H1 (cell line): ENCODE data around the gene GSTM2. TPM values are rescaled to one million over a fixed set of nuclear protein-coding genes. Genes with fewer than 3 reads are reported as not detected.

ENCODE experiments used
- RFX5 ChIP-seq: IDR thresholded peaks from 2 replicates; pipeline ENCODE4 v1.6.1; 2011; ENCODE audit warnings: low read depth, low read length, improper control_type of control experiment, borderline replicate concordance
- SP2 ChIP-seq: IDR thresholded peaks from 2 replicates; pipeline ENCODE4 v1.6.1; 2012; ENCODE audit warnings: mild to moderate bottlenecking, low read length, inconsistent platforms
- polyA plus RNA-seq, 7 experiments: library from polyadenylated mRNA; depleted of rRNA in 3 of 7; stranded (reverse) in 5 of 7; unstranded in 2 of 7; fragments of >200 nt in 5 of 7; fragments of 200-250 nt in 2 of 7; gene quantifications; 1 replicate in 5 of 7; 2 replicates in 1 of 7; 4 replicates in 1 of 7; pipeline versions ENCODE4 v1.2.1 to v1.2.3, GENCODE V29; 2011 to 2013; ENCODE audit warnings: missing spikeins in 2 of 7, mixed read lengths in 2 of 7
- total RNA-seq: library from RNA; stranded (reverse); fragmentation: NEBNext Ultra II Directional; extraction: Animal tissue kit (Norgen Biotek cat#: 25700); gene quantifications from 2 replicates; pipeline ENCODE4 v1.2.1, GENCODE V29; 2021
- TF ChIP-seq, protein P1 (sequence below), 3 experiments: IDR thresholded peaks; 1 replicate in 2 of 3; 2 replicates in 1 of 3; pipeline versions ENCODE4 v1.5.1 to v1.6.1; 2011; ENCODE audit warnings: low read length in 3 of 3, mild to moderate bottlenecking in 3 of 3, inconsistent platforms in 2 of 3, low read depth in 1 of 3, moderate library complexity in 1 of 3; ENCODE audit not compliant: insufficient read depth in 1 of 3; ENCODE audit errors: control extremely low read depth in 1 of 3

Gene GSTM2
- total and polyA plus RNA-seq, 2 of the 8 experiments (the other 6 are each of a cell fraction or from before 2014, with no cell fraction given), result 9.6 to 23.1 TPM

DNA sequence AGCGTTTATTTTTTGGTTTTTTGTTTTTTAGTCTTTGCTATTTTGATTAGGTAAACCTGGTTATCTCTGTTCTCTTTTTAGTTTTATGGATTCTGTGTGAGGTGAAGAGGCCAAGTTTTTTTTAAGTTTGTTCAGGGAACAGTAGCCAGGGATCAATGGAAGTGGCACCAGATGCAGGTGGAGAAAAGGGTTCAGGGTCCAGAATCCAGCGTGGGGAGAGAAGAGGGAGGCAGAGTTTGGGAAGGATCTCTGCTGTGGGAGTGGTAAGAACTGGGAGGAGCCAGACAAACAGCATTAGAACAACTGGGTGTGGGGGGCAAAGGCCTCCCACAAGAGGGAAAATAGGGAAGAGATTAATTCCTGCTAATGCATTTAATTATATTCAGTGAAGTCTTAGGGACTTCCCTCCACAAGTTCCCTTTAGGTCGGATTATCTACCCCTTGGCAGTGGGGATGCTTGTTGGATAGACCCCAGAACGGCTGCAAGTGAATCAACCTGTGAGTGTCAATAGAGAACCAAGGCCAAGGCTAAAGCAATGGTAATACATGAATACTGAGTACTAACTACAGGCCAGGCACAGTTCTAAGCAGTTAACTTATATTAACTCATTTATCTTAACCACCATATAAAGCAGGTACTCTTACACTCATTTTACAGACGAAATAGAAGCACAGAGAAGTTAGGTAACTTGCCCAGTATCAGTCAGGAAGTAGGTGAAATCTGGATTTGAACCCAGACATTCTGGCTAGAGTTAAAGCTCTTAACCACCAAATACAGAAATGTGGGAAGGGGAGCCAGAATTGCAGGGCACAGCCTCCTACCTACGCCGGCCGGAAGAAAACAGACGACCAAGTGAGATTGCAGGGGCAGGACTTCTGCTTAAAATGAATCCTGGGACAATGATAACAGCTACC is 48.9 kb upstream of the GSTM2 start (continued):
- TF ChIP-seq, protein P1, sequence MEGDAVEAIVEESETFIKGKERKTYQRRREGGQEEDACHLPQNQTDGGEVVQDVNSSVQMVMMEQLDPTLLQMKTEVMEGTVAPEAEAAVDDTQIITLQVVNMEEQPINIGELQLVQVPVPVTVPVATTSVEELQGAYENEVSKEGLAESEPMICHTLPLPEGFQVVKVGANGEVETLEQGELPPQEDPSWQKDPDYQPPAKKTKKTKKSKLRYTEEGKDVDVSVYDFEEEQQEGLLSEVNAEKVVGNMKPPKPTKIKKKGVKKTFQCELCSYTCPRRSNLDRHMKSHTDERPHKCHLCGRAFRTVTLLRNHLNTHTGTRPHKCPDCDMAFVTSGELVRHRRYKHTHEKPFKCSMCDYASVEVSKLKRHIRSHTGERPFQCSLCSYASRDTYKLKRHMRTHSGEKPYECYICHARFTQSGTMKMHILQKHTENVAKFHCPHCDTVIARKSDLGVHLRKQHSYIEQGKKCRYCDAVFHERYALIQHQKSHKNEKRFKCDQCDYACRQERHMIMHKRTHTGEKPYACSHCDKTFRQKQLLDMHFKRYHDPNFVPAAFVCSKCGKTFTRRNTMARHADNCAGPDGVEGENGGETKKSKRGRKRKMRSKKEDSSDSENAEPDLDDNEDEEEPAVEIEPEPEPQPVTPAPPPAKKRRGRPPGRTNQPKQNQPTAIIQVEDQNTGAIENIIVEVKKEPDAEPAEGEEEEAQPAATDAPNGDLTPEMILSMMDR (IDR thresholded peaks at IDR 0.05; ENCODE audit: control extremely low read depth in 1 of 3, insufficient read depth in 1 of 3, low read depth in 1 of 3, low read length in 3 of 3), result no peak
- TF ChIP-seq SP2 (no peak), RFX5 (no peak)
